NCI-H2081 treated with DMSO at 0.1 percent for 48 hours (cell line): ENCODE data around the gene DHRS4L2.
"Not testable (repeated sequence)": the region's sequence is repeated elsewhere in the genome, so short reads cannot be mapped to it uniquely, and the experiment has no call there.

Experiments used
- DNase-seq: peaks from one replicate; lab custom pipeline; 2025; lab: John Stamatoyannopoulos, UW

Gene DHRS4L2

DNA sequence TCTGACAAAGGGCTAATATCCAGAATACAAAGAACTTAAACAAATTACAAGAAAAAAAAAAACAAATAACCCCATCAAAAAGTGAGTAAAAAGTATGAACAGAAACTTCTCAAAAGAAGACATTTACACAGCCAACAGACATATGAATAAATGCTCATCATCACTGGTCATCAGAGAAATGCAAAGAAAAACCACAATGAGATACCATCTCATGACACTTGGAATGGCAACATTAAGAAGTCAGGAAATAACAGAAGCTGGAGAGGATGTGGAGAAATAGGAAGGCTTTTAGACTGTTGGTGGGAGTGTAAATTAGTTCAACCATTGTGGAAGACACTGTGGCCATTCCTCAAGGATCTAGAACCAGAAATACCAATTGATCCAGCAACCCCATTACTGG lies 30.2 kb downstream of the DHRS4L2 start:
- not testable (repeated sequence) for DNase-seq

DNA sequence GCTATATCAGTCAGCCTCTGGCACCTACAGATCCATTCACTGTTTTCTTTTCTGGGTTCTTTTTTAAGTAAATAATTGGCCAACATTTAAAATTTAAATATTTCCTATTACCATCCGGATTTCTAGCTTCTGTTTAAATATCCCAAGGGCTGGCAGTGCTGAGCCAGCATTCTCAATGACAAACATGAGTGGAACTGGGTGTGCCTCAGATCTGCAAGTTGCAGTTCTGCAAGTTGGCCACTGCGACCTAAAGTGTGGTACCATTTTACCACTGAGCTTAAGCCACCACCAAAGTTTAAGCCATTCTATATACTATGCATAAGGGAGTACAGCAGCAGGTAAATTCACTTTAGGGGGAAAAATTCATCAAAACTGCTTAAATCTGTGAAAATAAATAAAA lies 31.2 kb downstream of the DHRS4L2 start:
- not testable (repeated sequence) for DNase-seq

DNA sequence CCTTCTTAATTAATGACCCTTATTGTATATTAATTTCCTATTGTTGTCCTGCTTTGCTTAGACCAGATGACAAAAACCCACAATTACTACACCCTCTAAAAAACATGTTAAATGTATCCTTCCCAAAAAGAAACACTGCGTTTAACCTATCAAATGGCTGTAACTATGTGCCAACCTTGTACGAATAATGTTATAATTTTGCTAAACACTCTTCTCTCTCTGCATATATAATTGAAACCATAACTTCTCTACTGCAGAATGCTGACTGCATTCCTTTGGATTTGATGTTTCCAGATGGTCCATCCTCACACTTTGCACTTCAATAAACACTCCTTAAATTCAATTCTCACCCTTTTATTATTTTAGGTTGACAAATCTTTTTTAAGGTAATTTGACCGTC lies 31.8 kb downstream of the DHRS4L2 start:
- not testable (repeated sequence) for DNase-seq

DNA sequence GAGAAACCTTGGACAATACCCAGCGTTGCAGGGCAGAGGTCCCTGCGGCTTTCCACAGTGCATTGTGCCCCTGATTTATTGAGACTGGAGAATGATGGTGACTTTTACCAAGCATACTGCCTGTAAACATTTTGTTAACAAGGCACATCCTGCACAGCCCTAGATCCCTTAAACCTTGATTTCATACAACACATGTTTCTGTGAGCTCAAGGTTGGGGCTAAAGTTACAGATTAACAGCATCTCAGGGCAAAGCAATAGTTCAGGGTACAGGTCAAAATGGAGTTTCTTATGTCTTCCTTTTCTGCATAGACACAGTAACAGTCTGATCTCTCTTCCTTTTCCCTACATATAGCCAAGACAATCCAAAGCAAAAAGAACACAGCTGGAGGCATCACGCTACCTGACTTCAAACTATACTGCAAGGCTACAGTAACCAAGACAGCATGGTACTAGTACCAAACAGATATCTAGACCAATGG lies 36.2 kb downstream of the DHRS4L2 start:
- DNase-seq = not testable (repeated sequence)

DNA sequence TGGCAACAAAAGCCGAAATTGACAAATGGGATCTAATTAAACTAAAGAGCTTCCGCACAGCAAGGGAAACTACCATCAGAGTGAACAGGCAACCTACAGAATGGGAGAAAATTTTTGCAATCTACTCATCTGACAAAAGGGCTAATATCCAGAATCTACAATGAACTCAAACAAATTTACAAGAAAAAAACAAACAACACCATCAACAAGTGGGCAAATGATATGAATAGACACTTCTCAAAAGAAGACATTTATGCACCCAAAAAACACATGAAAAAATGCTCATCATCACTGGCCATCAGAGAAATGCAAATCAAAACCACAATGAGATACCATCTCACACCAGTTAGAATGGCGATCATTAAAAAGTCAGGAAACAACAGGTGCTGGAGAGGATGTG lies 41.0 kb downstream of the DHRS4L2 start:
- DNase-seq = not testable (repeated sequence)

DNA sequence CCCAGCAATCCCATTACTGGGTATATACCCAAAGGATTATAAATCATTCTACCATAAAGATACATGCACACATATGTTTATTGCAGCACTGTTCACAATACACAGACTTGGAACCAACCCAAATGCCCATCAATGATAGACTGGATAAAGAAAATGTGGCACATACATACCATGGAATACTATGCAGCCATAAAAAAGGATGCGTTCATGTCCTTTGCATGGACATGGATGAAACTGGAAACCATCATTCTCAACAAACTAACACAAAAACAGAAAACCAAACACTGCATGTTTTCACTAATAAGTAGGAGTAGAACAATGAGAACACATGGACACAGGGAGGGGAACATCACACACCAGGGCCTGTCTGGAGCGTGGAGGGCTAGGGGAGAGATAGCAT lies 42.6 kb downstream of the DHRS4L2 start:
- DNase-seq = not testable (repeated sequence)

DNA sequence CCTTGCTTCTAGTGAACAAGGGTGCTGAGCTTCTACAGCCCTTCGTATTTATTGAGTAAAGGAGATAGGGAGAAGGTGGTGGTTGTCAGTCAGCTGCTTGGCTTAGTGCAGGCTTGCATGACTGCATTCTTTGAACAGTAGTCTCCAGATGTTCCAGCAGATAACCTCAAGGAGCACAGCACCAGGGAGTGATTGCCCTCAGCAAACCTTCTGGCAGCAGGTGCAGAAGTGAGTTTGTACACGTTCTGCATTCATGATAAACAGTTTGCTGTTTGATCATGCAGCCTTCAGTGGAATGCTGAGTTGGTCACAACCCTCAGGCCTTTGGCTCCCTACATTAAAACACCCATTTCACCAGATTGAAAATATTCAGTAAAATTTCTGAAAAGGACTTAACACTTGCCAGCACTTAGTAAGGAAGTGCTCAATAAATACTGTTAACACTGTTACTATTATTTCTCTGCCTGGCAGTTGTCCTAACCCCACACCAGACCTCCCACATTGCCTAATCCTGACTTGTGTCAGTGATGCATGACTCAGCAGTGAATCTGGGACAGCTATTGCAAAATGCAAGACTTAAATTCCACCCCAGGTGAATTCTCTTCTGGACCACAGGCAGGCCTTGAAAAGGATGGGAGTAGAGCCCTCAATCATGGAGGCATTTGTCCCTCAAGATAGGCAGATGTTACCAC lies 44.1 kb downstream of the DHRS4L2 start:
- DNase-seq = no peak

DNA sequence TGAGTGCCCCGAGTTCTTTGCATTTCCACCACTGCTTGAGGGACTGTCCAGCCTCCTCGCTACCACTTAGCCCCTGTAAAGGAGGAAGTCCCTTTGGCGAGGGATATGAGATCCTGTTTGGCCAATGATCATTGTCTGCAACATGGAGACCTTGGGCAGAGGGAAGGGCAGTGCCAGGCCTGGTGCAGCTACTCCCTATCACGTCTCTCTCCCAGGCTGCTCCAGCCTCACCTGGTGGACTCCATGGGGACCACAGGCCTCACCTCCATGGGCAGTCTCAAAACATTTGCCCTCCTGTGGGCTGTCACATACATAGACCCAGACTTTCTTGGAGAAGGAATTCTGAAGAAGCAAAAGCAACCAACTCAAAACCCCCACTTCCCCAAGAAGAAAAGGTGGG lies 47.0 kb downstream of the DHRS4L2 start:
- not testable (repeated sequence) for DNase-seq

DNA sequence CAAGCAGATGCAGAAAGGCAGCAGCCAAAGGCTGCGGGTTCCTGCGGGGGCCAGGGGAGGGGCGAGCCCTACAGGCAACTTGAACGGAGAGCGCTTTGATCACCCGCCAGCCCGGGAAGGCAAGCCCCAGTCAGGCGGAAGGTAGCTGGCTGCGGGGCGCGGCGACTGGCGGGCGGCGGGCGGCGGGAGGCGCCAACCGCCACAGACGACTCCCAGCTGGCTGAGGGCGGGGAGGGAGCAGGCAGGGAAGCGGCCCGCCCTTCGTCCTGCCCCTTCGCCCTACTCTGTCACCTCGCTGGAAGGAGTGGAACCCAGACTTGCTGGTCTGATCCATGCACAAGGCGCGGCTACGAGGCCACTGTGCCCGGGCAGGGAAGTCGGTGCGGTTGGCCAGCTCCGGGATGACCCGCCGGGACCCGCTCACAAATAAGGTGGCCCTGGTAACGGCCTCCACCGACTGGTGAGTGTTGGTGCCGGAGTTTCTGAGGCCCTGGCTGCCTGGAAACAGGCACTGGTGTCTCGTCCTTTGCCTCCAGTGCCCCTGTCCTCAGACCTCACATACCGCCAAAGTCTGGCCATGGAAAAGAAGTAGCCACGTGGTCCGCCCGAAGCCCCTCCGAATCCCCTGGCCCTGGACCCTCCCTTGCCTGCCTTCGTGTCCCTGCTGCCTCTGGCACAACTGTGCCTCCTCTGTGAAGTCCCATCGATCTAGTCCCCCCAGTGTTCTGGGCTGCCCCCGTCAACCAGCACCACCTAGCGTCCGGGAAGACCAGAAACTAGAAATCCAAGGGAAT lies 47.6 kb downstream of the DHRS4L2 start:
- no peak for DNase-seq

DNA sequence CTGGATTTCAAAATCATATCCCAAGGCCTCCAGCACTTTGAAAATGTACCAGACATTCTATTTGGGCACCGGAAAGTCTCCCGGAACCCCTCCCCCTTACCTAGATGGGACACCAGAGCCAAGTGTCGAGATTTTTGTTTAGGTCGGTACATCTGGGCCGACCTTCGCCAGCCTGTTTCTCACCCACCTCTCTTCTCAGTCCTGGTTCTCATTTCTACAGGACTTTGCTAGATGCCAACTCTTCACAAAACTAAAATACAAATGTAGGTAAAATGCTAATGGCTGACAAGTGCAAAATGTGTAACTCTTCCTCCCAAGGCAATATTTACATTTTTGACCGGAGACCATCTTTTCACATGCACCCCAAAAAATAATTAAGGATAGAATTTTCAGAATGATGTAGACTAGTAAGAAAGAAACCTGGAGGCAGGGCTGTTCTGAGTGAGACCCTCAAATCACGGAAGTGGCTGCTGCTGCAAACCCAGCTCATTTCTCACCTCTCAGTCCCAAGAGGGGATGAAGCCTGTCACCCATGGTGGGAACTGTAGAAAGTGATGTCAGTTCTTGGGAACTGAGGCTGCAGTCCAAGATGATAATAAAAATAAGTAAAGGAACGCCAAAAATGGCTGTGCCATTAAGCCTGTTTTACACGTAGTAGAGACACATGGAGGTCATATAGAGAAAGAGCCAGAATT lies 48.4 kb downstream of the DHRS4L2 start:
- DNase-seq = not testable (repeated sequence)

DNA sequence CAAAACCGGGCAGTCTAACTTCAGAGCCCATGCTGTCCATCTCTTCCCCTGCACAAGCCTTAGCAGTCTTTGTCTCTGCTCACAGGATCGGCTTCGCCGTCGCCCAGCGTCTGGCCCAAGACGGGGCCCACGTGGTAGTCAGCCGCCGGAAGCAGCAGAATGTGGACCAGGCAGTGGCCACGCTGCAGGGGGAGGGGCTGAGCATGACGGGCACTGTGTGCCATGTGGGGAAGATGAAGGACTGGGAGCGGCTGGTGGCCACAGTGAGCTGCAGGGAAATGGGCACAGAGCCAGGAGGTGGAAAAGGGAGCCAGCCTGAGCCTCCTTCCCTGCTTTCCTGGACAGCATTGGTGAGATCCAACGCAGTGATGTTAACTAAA lies 48.9 kb downstream of the DHRS4L2 start:
- DNase-seq = no peak

DNA sequence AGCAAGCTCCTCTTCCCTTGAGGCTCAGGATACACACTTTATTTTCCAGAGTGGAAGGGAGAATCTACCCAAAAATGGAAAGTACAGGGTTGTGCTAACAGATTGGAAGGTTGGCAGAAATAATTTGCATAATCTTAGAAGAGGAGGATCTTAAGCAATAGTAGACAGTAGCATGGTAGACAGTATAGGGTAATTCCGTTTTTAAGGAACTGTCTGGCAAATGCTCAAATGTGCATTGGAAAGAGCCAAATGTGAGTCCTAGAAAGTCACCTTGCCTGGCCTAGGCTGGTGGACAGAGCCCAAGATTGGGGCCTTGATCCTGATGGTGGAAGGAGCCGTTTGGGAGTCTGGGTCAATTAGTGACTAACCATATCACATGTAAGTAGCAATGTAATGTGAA lies 50.0 kb downstream of the DHRS4L2 start:
- DNase-seq = no peak

DNA sequence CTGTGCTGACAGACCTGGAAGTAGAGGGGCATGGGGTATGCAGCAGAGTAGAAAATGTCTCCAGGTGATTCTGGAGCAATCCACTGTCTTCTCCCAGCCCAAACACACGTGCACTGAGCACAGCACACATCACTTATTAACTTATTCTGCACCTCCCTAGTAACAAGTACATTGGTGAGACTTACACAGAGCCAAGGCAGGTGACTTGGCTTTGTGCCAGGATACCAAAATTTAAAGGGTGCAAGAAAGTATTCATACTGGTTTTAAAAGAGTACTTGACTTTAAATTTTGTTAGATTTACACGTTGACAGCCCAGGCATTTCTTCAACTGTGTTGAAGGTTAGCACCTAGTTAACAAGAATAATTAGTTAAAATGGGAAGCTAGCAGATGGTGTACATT lies 52.0 kb downstream of the DHRS4L2 start:
- no peak for DNase-seq

DNA sequence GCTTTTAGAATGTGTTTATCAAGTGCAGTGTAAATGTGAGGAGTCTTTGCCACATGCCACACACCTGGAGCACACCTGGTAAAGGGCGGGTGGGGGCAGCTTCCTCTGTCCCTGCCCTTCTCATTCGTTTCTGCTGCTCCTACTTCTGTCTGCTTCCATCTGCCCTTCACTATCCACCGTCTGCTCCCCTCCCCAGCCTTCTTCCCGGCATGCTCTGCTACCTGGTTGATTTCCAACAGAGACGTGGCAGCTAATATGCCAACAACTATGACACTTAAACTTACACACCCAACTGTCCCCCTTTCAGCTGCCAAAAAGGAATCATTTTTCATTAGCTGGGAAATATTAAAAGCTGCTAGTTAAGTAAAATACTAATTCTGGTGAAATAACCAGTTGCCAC lies 54.0 kb downstream of the DHRS4L2 start:
- no peak for DNase-seq

DNA sequence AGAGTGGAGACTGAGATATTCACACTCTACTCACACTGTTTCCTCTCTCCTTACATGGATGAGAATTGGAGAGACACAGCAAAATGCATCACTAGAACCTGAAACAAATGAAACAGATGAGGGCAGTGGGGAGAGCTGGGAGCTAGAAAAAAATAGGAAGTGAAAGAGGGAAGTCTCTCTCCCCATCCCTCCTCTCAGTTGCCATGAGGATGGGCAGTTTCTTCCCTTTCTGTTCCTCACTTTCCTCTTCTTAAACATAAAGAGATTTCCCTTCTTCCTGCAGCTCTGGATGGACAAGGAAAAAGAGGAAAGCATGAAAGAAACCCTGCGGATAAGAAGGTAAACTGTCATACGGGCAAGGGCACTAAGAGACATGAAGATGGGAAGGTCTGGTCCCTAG lies 60.3 kb downstream of the DHRS4L2 start:
- DNase-seq = not testable (repeated sequence)

DNA sequence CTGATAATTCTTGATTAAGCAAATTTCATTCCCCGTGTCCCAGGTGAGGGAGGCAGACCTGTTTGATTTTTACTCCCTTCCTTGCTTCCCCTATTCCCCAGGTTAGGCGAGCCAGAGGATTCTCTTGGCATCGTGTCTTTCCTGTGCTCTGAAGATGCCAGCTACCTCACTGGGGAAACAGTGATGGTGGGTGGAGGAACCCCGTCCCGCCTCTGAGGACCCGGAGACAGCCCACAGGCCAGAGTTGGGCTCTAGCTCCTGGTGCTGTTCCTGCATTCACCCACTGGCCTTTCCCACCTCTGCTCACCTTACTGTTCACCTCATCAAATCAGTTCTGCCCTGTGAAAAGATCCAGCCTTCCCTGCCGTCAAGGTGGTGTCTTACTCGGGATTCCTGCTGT lies 62.0 kb downstream of the DHRS4L2 start:
- not testable (repeated sequence) for DNase-seq

DNA sequence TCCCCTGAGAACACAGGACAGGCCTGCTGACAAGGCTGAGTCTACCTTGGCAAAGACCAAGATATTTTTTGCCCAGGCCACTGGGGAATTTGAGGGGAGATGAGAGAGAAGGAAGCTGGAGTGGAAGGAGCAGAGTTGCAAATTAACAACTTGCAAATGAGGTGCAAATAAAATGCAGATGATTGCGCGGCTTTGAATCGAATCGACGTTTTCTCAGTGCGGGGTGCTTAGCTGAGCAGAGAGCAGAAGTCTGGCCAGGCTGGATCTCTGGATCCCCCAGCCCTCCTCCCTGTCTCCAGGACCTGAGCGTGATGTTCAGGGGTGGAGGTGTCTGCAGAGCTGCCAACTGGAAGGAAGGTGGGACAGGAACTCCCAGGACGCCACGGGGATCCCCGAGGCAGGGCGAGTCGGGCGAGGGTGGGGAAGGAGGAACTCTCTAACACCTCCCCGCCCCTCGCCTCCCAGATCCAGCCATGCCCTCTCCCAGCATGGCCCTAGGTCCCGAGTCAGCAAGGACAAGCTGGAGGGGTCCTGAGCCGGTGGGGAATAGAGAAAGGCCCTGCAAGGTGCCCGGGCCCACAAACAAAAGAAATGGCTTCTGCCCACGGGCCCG lies 62.6 kb downstream of the DHRS4L2 start:
- DNase-seq = no peak

DNA sequence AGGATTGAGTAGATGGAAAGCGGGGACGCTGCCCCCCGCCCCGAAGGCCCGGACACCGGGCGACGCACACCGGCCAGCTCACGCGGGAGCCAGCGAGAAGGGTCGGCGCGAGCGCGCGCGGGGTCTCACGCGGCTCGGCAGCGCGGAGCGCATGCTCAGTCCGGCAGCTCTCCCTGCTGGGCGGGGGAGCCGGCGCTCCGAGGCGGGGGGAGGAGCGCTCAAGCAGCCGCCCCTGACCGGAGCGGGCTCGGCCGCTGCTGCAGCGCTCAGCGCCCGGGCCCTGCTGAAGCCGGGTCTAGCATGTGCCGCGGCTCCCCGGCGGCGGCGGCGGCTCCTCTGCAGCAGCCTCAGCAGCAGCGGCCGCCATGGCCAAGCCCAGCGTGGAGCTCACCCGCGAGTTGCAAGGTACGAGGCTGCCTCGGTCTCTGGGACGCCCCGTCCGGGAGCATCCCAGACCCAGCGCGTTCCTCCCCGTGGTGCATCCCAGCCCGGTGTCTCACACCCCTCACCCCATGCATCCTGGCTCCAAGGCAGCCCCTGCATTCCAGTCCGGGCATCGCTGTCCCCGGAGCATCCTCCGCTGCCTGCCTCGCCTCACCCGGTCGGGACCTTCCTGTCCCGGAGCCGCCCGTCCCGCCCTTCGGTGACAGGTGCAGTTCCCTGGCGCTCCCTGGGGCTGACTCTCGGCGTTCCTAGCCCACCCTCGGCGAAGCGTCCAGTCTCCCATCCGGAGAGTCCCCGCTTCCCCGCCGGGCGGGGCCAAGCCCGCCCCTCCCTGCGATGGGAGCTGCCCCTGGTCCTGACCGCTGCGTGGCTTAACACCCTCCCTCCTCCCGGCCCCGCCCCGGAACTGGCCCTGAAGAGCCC lies 63.3 kb downstream of the DHRS4L2 start, which contains the start of gene CARMIL3:
Gene CARMIL3 (plus strand): TSS at position 221 of the 867 bp plus-strand sequence. CDS start 145 bp downstream, at position 366.
- DNase-seq = no peak

DNA sequence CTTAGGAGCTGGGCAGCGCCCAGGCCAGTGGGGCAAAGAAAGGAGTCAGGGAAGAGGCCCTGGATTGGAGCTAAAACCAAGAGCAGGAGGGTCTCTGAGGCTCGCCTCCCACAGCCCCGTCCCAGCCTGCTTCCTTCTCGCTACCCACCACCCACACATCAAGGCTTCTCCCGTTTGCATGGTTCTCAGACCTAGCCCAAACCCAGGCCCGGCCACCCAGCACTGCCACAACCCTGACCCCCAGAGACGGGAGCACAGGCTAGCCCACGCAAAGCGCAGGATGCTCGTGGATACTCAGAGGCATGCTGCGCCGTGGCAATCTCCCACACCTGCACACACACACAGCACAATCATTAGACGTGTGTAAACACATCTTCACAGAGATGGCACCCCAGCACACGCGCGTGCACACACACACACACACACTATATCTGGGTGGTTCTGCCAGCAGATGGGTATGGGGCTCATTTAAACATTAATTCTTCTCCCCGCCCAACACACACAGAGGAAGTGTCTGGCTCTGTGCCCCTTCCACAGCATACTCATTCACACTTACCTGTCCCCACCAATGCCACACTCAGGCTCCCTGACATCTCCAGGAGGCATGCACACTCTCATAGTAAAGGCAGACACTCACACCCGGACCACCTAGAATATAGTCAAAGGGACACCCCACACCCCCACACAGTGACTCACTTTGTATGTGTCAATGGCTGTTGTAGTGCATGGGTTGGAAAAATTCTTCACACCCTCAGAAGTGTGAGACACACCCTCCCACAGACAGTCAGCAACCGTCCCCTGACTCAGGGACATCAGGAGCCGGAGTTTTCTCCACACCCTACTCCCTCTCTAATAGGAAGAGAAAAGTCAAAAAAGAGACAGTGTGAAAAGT lies 64.2 kb downstream of the DHRS4L2 start:
- DNase-seq = no peak
